GM12878 (cell line): ENCODE results near the gene TMSB4X. TPM values are rescaled to one million over a fixed set of nuclear protein-coding genes. Genes with fewer than 3 reads are reported as not detected.
"Not testable (repeated sequence)": the region's sequence is repeated elsewhere in the genome, so short reads cannot be mapped to it uniquely, and the experiment has no call there.

Experiments
- ATAC-seq: fragments of 200-7000 bp; cut with Tn5 transposase; 3 replicates; pipeline ENCODE4 v1.9.1; 2020; ENCODE audit warnings: mild to moderate bottlenecking, moderate library complexity
- BruUV-seq: library from RNA; stranded (reverse); fragments of 400-500 nt; replicated peaks from 2 replicates; lab custom pipeline; 2021; lab: Mats Ljungman, UMichigan
- CTCF ChIA-PET: fragments of 300-600 bp; sonication (Branson Sonifier 250); formaldehyde crosslinking; extraction: SDS; loops from one replicate; lab custom pipeline; 2021; ENCODE audit warnings: inconsistent platforms; lab: Yijun Ruan, JAX
- POLR2A ChIA-PET: fragments of 350-600 bp; formaldehyde crosslinking; extraction: SDS; loops from one replicate; lab custom pipeline; 2021; ENCODE audit warnings: inconsistent platforms; lab: Charles Lee
- RAD21 ChIA-PET: fragments of 300-600 bp; sonication (Branson Sonifier 250); formaldehyde crosslinking; loops from one replicate; lab custom pipeline; 2023; ENCODE audit warnings: antibody characterized with exemption; ENCODE audit not compliant: unreplicated experiment; lab: Charles Lee
- SMC1A ChIA-PET: fragments of 300-600 bp; sonication (Branson Sonifier 250); formaldehyde crosslinking; loops from one replicate; lab custom pipeline; 2023; ENCODE audit not compliant: unreplicated experiment, uncharacterized antibody; lab: Charles Lee
- DNase-seq: peaks from one replicate; pipeline ENCODE4 v3.0.0-alpha.2; 2011; ENCODE audit warnings: low read depth, low spot score
- FAIRE-seq: peaks from 3 replicates; lab custom pipeline; 2011; peaks lifted over from hg19 to GRCh38; lab: Jason Lieb, UNC
- H2AFZ ChIP-seq: 2 replicates; pipeline ENCODE4 v1.6.0; 2011; ENCODE audit warnings: low read depth, low read length, control low read depth; ENCODE audit not compliant: control insufficient read depth
- H3K27ac ChIP-seq: 2 replicates; pipeline ENCODE4 v1.5.1; 2011; ENCODE audit warnings: control low read depth; ENCODE audit not compliant: control insufficient read depth, insufficient read depth
- H3K27me3 ChIP-seq, 2 experiments: replicated peaks in 1 of 2; 2 replicates each; pipeline versions ENCODE4 v1.6.0 to v1.6.1; 2011; ENCODE audit warnings: low read length in 1 of 2; ENCODE audit not compliant: control insufficient read depth in 2 of 2, insufficient read depth in 2 of 2
- H3K36me3 ChIP-seq, 2 experiments: 2 replicates each; pipeline ENCODE4 v1.5.1; 2011; ENCODE audit warnings: low read length in 1 of 2; ENCODE audit not compliant: control insufficient read depth in 2 of 2, insufficient read depth in 2 of 2
- H3K4me1 ChIP-seq: 2 replicates; pipeline ENCODE4 v1.6.1; 2011; ENCODE audit warnings: mild to moderate bottlenecking, low read length, moderate library complexity, mixed read lengths; ENCODE audit not compliant: control insufficient read depth, insufficient read depth
- H3K4me2 ChIP-seq: 2 replicates; pipeline ENCODE4 v1.6.0; 2011; ENCODE audit warnings: control low read depth; ENCODE audit not compliant: control insufficient read depth, insufficient read depth
- H3K4me3 ChIP-seq: fragments of 200-600 bp; sonication (generic); 2 replicates; pipeline ENCODE4 v1.5.1; 2016
- H3K79me2 ChIP-seq: 2 replicates; pipeline ENCODE4 v1.6.0; 2011; ENCODE audit warnings: low read length; ENCODE audit not compliant: control insufficient read depth, insufficient read depth
- H3K9ac ChIP-seq: 2 replicates; pipeline ENCODE4 v1.8.0; 2011; ENCODE audit warnings: low read length, control low read depth, mixed read lengths; ENCODE audit not compliant: control insufficient read depth, insufficient read depth
- H3K9me3 ChIP-seq: replicated peaks from 3 replicates; pipeline ENCODE4 v1.5.1; 2011; ENCODE audit warnings: mild to moderate bottlenecking, low read length; ENCODE audit not compliant: control insufficient read depth, insufficient read depth
- H4K20me1 ChIP-seq: 2 replicates; pipeline ENCODE4 v1.6.0; 2011; ENCODE audit not compliant: control insufficient read depth, insufficient read depth
- WGBS: methylation state at CpG from one replicate; pipeline ENCODE4 v1.1.6; 2016; ENCODE audit warnings: low lambda C conversion rate; ENCODE audit not compliant: insufficient replicate concordance, insufficient coverage; ENCODE audit errors: missing lambda C conversion rate; 5-methylcytosine and 5-hydroxymethylcytosine counted together
- in situ Hi-C: fragments of 300-500 bp; cut with MboI; formaldehyde crosslinking; loops from 9 replicates; pipeline ENCODE4 v1.14.3; 2018; ENCODE audit warnings: mixed read lengths
- intact Hi-C: fragments of 100-400 bp; cut with micrococcal nuclease; formaldehyde crosslinking; loops from one replicate; pipeline ENCODE4 v1.14.2; 2022; ENCODE audit not compliant: unreplicated experiment
- polyA plus RNA-seq, 11 experiments: library from polyadenylated mRNA; depleted of rRNA in 4 of 11; unstranded in 6 of 11; stranded (reverse) in 5 of 11; fragments of >200 nt; fragmentation: Nextera tagmentation in 4 of 11; fragmentation: Illumina TruSeq in 1 of 11; extraction: Ambion mirVana in 4 of 11; extraction: Trizol in 1 of 11; gene quantifications; 1 replicate in 1 of 11; 2 replicates in 10 of 11; pipeline versions ENCODE4 v1.2.1 to v1.2.3, GENCODE V29; 2011 to 2016; ENCODE audit warnings: inconsistent platforms in 2 of 11, missing spikeins in 2 of 11, low read depth in 1 of 11
- total RNA-seq, 4 experiments: library from RNA; depleted of rRNA in 3 of 4; stranded (reverse); fragments of >200 nt in 3 of 4; fragmentation: Illumina TruSeq in 1 of 4; extraction: Trizol in 1 of 4; gene quantifications; 2 replicates each; pipeline versions ENCODE4 v1.2.1 to v1.2.3, GENCODE V29; 2013 to 2021

The TMSB4X gene
- total and polyA plus RNA-seq, 10 of the 15 experiments (the other 5 are each of a cell fraction or from before 2014, with no cell fraction given) = 13,924 to 37,234 (median 23,705) TPM

GRCh38 chrX:12940471-12940870 is 34.4 kb upstream of the TMSB4X start:
- intact Hi-C loops = loop anchor here (5.0 to 10.0 kb wide), 3 partner anchors 48 to 724 kb away; no protein-coding TSS in a partner anchor
- 69% methylated on average over 9 of the region's 9 CpGs for WGBS
- H3K4me3 ChIP-seq, H4K20me1 ChIP-seq, SMC1A ChIA-PET, H3K4me1 ChIP-seq, CTCF ChIA-PET, H3K27me3 ChIP-seq, H3K4me2 ChIP-seq, H2AFZ ChIP-seq, POLR2A ChIA-PET, H3K9me3 ChIP-seq, FAIRE-seq, H3K36me3 ChIP-seq, in situ Hi-C loops, RAD21 ChIA-PET, DNase-seq, H3K79me2 ChIP-seq, BruUV-seq, H3K9ac ChIP-seq, ATAC-seq, H3K27ac ChIP-seq: not testable (repeated sequence)

- H3K4me1 ChIP-seq = peaks cover 17% of the 10 kb centered on the region
- H4K20me1 ChIP-seq, FAIRE-seq, H3K27ac ChIP-seq, H3K27me3 ChIP-seq, H2AFZ ChIP-seq, H3K9ac ChIP-seq, ATAC-seq, in situ Hi-C loops, POLR2A ChIA-PET, CTCF ChIA-PET, H3K79me2 ChIP-seq, H3K36me3 ChIP-seq, H3K9me3 ChIP-seq, H3K4me3 ChIP-seq, H3K4me2 ChIP-seq, DNase-seq, BruUV-seq: not testable (repeated sequence)
- RAD21 ChIA-PET = interaction anchor here (15.5 kb wide), 1 partner anchor 145 kb away, joined by 549 read pairs; no protein-coding TSS in a partner anchor
- SMC1A ChIA-PET = interaction anchor here (8.0 to 18.8 kb wide), 4 partner anchors 30 to 546 kb away, joined by 200 to 632 read pairs (median 380); partner anchors contain the start of gene TMSB4X
- 77% methylated on average over 4 of the region's 6 CpGs for WGBS
- intact Hi-C loops = loop anchor here (5.0 to 10.0 kb wide), 3 partner anchors 51 to 721 kb away; no protein-coding TSS in a partner anchor
Observed at GRCh38 chrX:12943592-12943991, 31.3 kb upstream of the TMSB4X start.

- WGBS = 100% methylated on average over 3 of the region's 4 CpGs
- intact Hi-C loops = loop anchor here (5.0 to 10.0 kb wide), 3 partner anchors 52 to 720 kb away; no protein-coding TSS in a partner anchor
- FAIRE-seq, H3K36me3 ChIP-seq, H4K20me1 ChIP-seq, H3K79me2 ChIP-seq, H3K9me3 ChIP-seq, H2AFZ ChIP-seq, H3K4me3 ChIP-seq, H3K27ac ChIP-seq, BruUV-seq, ATAC-seq, H3K27me3 ChIP-seq, H3K4me2 ChIP-seq, in situ Hi-C loops, DNase-seq, H3K9ac ChIP-seq: not testable (repeated sequence)
- peaks cover 25% of the 10 kb centered on the region for H3K4me1 ChIP-seq
- ChIA-PET RAD21 (interaction anchor here (7.6 to 15.5 kb wide), 2 partner anchors 144 to 311 kb away, joined by 137 to 549 read pairs; no protein-coding TSS in a partner anchor), POLR2A (interaction anchor here (3.6 kb wide), 1 partner anchor 147 kb away, joined by 22 read pairs; no protein-coding TSS in a partner anchor), SMC1A (interaction anchor here (8.0 to 18.8 kb wide), 4 partner anchors 30 to 546 kb away, joined by 200 to 632 read pairs (median 380); partner anchors contain the start of gene TMSB4X), CTCF (interaction anchor here (7.7 kb wide), 1 partner anchor 146 kb away, joined by 312 read pairs; no protein-coding TSS in a partner anchor)
Observed at GRCh38 chrX:12944452-12944851, 30.5 kb upstream of the TMSB4X start.
